ENCODE data around the gene GPR84.

GPR84 gene

GRCh38 chr12:54364413-54364812 lies at the start of gene GPR84:
TSS of gene GPR84 (minus strand) at chr12:54364486. CDS start at chr12:54363851, 635 bp downstream.
- no peak for DNase-seq (ENCODE audit: low read depth)

- peak; percentile 71 for DNase-seq (ENCODE audit: low read depth)
These were observed 49.3 kb upstream of the GPR84 start for GRCh38 chr12:54413284-54414190.

- DNase-seq (ENCODE audit: low read depth), result no peak
These were observed 48.5 kb upstream of the GPR84 start for GRCh38 chr12:54412786-54413185.

DNA sequence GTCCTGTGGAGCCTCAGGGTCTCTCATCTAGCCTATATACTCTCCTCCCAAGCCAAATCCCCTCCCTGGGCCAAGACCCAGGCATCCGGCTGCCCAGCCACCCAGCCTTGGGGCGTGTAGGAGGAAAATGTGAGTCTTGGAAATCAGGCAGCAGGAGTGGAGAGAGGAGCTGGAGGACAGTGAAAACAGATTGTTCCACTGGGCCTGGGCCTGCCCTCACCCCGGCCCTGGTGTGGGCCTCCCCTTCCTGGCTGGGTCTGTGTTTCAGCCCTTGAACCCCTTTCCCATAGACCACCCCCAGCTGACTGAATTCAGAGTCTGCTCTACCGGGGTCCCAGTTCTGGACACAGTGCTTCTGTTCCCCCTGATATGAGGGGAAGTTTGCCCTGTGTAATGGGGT lies 48.1 kb upstream of the GPR84 start:
- DNase-seq (ENCODE audit: low read depth), result no peak

DNA sequence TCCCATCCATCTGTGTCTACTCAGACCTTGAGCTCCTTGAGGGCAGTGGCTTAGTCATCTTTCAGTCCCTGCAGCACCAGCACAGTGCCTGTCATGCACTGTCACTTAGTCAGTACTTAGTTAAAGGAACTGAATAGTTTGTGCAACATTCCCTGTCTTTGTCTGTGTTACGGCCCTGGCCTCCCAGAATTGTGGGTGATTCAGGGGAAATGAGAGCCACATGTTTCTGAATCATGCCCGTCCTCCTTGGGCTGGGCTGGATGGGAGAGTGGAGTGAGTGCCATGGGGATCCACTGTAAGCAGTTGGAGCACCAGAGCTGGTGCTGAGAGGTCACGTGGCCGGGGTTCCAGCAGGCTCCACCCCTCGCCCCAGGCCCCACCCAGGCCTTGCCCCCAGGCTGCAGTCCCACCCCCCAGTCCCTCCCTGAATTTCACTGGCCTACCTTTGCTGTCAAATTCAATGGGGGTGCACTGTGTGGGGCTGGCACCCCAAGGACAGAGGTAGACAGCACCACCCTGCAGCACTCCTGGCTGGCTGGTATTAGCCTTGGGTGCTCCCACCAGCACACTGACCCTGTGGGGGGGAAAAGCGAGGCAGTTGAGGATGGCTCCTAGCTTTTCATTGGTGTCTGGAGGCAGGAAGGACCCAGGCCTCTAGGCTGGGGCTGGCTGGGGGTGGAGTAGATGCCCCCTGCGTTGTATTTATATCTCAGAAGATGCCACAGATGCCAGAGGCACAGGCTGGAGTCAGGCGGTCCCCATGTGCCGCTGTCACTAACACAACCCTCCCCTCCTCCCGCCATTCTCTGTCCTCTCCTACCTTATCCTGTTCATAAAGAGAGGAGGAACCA lies 47.3 kb upstream of the GPR84 start:
- DNase-seq (ENCODE audit: low read depth), result no peak

GRCh38 chr12:54409267-54409666 lies 45.0 kb upstream of the GPR84 start:
- DNase-seq (ENCODE audit: low read depth), result no peak

DNA sequence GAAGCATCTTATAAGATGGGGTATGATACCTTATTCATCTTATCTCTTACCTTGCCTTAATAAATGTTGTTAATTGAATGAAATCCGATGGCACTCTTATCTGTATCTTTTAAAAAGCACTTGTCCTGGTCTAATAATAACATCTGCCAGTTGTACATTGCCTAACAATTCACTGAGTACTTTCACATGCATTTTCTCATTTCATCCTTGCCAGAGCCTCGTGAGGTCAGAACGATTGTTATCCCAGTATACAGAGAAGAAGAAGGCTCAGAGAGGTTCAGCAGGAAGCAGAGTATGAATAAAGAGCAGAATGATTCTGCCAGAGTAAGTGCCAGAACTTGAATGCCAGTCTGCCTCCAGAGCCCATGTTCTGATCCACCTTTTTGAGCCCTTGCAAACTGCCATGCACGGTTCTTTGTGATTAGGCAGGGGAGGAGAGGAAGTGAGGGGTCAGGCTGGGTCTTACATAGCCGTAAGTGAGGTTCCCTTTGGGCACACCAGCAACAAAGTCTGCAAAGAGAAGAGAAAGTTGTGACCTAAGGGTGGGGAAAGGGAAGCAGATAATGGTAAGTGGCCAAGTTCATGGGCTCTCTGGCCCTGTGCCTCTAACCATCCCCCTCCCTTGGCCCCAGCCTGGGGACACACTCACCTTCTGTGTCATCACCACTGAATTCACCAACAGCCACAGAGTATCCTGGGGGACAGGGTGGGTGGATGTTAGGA lies 43.1 kb upstream of the GPR84 start:
- no peak for DNase-seq (ENCODE audit: low read depth)

DNA sequence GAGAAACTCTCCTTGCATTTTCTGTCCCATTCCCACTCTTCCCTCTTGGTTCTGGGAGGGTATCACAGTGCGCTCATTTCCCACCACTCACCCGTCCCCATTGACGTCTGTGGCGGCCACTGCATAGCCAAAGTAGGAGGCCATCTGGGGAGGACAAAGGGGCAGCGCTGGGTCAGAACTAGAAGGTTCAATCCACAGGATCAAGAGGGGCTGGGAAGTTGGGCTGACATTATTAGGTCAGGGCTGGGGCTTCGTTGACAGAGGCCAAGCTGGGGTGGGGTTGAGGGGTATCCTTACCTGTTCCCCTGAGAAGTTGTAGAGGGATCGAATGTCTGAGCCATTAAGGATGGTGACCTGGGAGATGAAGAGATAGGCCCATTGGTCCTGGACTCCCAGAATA lies 41.3 kb upstream of the GPR84 start:
- no peak for DNase-seq (ENCODE audit: low read depth)

- no peak for DNase-seq (ENCODE audit: low read depth)
These were observed 40.8 kb upstream of the GPR84 start for GRCh38 chr12:54405106-54405505.

DNA sequence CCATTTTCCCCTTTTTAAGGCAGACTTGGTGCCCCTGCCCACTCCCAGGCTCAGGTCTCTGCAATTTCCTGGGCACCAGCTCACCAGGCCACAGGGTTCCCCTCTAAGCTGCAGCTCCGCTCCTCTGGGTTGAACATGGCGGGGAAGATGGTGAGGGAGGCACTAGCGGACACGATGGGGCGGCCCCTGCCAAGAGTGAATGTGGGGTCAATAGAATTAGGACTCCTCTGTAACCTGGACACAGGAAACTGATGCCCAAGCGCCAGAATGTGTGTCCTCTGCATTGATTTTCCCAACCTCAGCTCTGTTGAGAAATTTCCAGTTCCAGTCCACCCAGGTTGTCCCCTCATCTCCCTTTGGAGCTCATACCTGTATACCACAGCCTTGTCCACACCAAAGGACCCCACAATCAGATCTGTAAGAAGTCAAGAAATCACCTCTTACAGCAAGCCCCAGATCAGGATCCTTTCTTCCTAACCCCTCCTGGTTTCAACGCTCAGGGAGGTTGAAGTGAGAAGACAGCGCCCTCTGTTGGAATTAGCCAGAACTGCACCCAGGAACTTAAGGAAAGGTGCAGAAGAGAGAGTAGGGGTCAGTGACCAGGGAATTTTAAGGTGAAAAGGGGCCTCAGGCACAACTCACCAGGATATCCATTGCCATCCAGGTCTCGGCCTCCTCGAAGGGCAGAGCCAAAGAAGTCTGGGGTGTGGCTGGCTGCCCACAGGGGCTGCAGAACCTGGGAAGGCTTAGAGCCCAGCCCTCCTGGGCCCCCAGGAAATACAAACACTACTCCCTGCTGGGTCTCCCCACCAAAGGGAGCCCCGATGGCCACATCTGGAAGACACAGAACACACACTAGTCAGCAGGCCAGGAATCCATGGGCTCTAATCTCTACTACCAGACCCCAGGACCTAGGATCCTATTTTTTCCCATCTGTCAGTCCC lies 40.0 kb upstream of the GPR84 start:
- no peak for DNase-seq (ENCODE audit: low read depth)

GRCh38 chr12:54401119-54401518 lies 36.8 kb upstream of the GPR84 start:
- DNase-seq (ENCODE audit: low read depth), result no peak

DNA sequence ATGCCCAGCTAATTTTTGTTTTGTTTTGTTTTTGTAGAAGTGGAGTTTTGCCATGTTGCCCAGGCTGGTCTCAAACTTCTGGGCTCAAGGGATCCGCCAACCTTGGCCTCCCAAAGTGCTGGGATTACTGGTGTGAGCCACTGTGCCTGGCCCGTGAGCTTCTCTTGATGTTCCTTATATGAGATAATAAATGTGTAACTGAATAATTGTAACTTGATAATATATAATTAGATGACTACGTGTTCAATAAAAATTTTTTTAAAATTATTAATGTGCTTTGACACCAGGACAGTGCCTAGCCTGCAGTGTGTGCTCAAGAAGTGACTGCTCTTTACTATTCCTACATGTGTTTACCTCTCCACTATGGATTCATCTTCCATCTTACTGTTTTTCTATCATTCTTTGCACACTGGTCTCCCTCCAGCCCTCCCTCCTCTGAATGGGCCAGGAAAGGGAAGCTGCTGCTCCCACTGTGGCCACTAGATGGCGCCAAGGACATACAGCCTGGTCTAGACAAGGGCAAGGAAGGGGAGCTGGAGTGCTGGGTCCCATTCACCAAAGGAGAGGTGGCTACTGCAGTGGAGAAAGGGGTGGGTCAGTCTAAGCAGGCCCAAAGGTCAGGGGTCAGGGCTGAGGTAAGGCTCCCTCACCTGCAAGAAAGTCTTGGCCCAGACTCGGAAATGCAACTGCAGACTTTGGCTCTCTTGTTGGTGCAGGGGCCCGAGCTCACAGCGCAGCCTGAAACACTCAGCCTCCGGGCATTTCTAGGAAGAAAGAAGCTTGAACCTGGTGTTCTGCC lies 34.9 kb upstream of the GPR84 start:
- DNase-seq (ENCODE audit: low read depth), result peak; percentile 81

GRCh38 chr12:54398218-54398617 lies 33.9 kb upstream of the GPR84 start:
- DNase-seq (ENCODE audit: low read depth), result no peak

GRCh38 chr12:54397157-54397556 lies 32.9 kb upstream of the GPR84 start:
- DNase-seq (ENCODE audit: low read depth), result no peak

- DNase-seq (ENCODE audit: low read depth), result no peak
These were observed 31.3 kb upstream of the GPR84 start for GRCh38 chr12:54395545-54395944.

- DNase-seq (ENCODE audit: low read depth), result no peak
These were observed 30.7 kb upstream of the GPR84 start for GRCh38 chr12:54394986-54395385.

- DNase-seq (ENCODE audit: low read depth), result peak; percentile 40
These were observed 30.0 kb upstream of the GPR84 start for GRCh38 chr12:54394281-54394719.

GRCh38 chr12:54393743-54394142 lies 29.5 kb upstream of the GPR84 start:
- DNase-seq (ENCODE audit: low read depth), result no peak

- DNase-seq (ENCODE audit: low read depth), result no peak
These were observed 28.9 kb upstream of the GPR84 start for GRCh38 chr12:54393207-54393609.

GRCh38 chr12:54392485-54393206 lies 28.4 kb upstream of the GPR84 start:
- DNase-seq (ENCODE audit: low read depth), result no peak

Data from stimulated activated CD8-positive, alpha-beta memory T cell treated with anti-CD3 and anti-CD28 coated beads, Interleukin-12 subunit alpha, Interleukin-12 subunit beta, amount 100 ng/mL, for 1 hour (primary cell).